ENCODE results near the gene CNOT1.
A peak's percentile ranks its signal among the peaks of the same experiment; 100 is the strongest.

CNOT1 gene

GRCh38 chr16:58629733-58630640, at the start of gene CNOT1:
CNOT1 (minus strand) TSS chr16:58629826; CDS start chr16:58599337, 30,489 bp downstream.
- DNase-seq (ENCODE audit: low read depth): peak; percentile 100
- peak within 1 kb of the TSS; percentile 94 for H3K4me3 ChIP-seq (ENCODE audit: low read length)
- TF ChIP-seq, protein P1, sequence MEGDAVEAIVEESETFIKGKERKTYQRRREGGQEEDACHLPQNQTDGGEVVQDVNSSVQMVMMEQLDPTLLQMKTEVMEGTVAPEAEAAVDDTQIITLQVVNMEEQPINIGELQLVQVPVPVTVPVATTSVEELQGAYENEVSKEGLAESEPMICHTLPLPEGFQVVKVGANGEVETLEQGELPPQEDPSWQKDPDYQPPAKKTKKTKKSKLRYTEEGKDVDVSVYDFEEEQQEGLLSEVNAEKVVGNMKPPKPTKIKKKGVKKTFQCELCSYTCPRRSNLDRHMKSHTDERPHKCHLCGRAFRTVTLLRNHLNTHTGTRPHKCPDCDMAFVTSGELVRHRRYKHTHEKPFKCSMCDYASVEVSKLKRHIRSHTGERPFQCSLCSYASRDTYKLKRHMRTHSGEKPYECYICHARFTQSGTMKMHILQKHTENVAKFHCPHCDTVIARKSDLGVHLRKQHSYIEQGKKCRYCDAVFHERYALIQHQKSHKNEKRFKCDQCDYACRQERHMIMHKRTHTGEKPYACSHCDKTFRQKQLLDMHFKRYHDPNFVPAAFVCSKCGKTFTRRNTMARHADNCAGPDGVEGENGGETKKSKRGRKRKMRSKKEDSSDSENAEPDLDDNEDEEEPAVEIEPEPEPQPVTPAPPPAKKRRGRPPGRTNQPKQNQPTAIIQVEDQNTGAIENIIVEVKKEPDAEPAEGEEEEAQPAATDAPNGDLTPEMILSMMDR (IDR thresholded peaks at IDR 0.05; ENCODE audit: insufficient read depth, low read depth, low read length, missing control alignments): no peak

GRCh38 chr16:58678716-58679115, 49.1 kb upstream of the CNOT1 start:
- no peak overlapping the region for H3K4me3 ChIP-seq (ENCODE audit: low read length)
- peak; percentile 57 for DNase-seq (ENCODE audit: low read depth)
- TF ChIP-seq, protein P1 (IDR thresholded peaks at IDR 0.05; ENCODE audit: insufficient read depth, low read depth, low read length, missing control alignments): peak; percentile 41

GRCh38 chr16:58678269-58678668, 48.6 kb upstream of the CNOT1 start:
- no peak for DNase-seq (ENCODE audit: low read depth)
- no peak overlapping the region for H3K4me3 ChIP-seq (ENCODE audit: low read length)
- TF ChIP-seq, protein P1 (IDR thresholded peaks at IDR 0.05; ENCODE audit: insufficient read depth, low read depth, low read length, missing control alignments): no peak

- DNase-seq (ENCODE audit: low read depth): no peak
- H3K4me3 ChIP-seq (ENCODE audit: low read length): no peak overlapping the region
- TF ChIP-seq, protein P1 (IDR thresholded peaks at IDR 0.05; ENCODE audit: insufficient read depth, low read depth, low read length, missing control alignments): no peak
Measured at GRCh38 chr16:58670946-58671583, 41.4 kb upstream of the CNOT1 start.

GRCh38 chr16:58670177-58670576, 40.6 kb upstream of the CNOT1 start:
- TF ChIP-seq, protein P1 (IDR thresholded peaks at IDR 0.05; ENCODE audit: insufficient read depth, low read depth, low read length, missing control alignments): no peak
- H3K4me3 ChIP-seq (ENCODE audit: low read length): no peak overlapping the region
- DNase-seq (ENCODE audit: low read depth): no peak

DNA sequence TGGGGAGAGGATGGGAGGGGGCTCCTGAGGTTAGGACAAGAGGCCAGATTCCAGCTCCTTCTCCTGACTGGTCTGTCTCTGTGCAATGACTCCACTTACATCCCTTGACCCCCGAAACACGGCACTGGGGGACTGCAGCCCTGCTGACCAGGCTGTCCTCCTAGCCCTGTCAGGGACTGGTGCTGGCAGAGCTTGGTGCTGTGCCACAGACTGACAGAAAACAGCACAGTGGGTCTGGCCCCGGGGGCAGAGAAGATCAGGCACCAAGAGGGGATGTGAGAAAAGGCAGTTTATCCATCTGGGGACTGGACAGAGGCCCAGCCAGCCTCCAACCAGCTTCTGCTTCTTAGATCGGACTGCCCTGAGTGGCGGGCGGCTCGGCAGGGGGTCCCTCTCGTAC, 35.6 kb upstream of the CNOT1 start:
- TF ChIP-seq, protein P1 (IDR thresholded peaks at IDR 0.05; ENCODE audit: insufficient read depth, low read depth, low read length, missing control alignments): no peak
- no peak overlapping the region for H3K4me3 ChIP-seq (ENCODE audit: low read length)
- DNase-seq (ENCODE audit: low read depth): no peak
